Lower leg skin (tissue), 3 donors: Measurements from ENCODE around the gene HMGXB4.

Experiments
- POLR2A ChIP-seq, 2 donors: fragments of 450-650 bp; IDR thresholded peaks; one replicate each; pipeline ENCODE4 v1.6.1; 2016 to 2017; ENCODE audit warnings: antibody characterized with exemption in 2 of 2, mild to moderate bottlenecking in 1 of 2, moderate library complexity in 1 of 2
- TF ChIP-seq, protein P1 (sequence below), 3 donors: fragments of 450-650 bp; IDR thresholded peaks; one replicate each; pipeline ENCODE4 v1.5.1; 2016; ENCODE audit warnings: antibody characterized with exemption in 3 of 3, mild to moderate bottlenecking in 3 of 3, moderate library complexity in 2 of 3

GRCh38 chr22:35215993-35216392 lies 41.3 kb upstream of the HMGXB4 start:
- TF ChIP-seq, protein P1, sequence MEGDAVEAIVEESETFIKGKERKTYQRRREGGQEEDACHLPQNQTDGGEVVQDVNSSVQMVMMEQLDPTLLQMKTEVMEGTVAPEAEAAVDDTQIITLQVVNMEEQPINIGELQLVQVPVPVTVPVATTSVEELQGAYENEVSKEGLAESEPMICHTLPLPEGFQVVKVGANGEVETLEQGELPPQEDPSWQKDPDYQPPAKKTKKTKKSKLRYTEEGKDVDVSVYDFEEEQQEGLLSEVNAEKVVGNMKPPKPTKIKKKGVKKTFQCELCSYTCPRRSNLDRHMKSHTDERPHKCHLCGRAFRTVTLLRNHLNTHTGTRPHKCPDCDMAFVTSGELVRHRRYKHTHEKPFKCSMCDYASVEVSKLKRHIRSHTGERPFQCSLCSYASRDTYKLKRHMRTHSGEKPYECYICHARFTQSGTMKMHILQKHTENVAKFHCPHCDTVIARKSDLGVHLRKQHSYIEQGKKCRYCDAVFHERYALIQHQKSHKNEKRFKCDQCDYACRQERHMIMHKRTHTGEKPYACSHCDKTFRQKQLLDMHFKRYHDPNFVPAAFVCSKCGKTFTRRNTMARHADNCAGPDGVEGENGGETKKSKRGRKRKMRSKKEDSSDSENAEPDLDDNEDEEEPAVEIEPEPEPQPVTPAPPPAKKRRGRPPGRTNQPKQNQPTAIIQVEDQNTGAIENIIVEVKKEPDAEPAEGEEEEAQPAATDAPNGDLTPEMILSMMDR (IDR thresholded peaks at IDR 0.05) = no peak
- TF ChIP-seq POLR2A (IDR thresholded peaks at IDR 0.05) = no peak
